D721Med (cell line): ENCODE measurements around the gene BIRC2.

ENCODE experiments used
- DNase-seq: peaks from one replicate; pipeline ENCODE4 v3.0.0; 2011; ENCODE audit warnings: low spot score; ENCODE audit not compliant: insufficient read length
- FAIRE-seq: peaks from 2 replicates; lab custom pipeline; 2011; peaks lifted over from hg19 to GRCh38; lab: Jason Lieb, UNC
- TF ChIP-seq, protein P1 (sequence below): IDR thresholded peaks from 2 replicates; pipeline ENCODE4 v1.5.1; 2012; ENCODE audit warnings: mild to moderate bottlenecking, control low read depth; ENCODE audit not compliant: insufficient read depth; ENCODE audit errors: missing control alignments

Gene BIRC2

DNA sequence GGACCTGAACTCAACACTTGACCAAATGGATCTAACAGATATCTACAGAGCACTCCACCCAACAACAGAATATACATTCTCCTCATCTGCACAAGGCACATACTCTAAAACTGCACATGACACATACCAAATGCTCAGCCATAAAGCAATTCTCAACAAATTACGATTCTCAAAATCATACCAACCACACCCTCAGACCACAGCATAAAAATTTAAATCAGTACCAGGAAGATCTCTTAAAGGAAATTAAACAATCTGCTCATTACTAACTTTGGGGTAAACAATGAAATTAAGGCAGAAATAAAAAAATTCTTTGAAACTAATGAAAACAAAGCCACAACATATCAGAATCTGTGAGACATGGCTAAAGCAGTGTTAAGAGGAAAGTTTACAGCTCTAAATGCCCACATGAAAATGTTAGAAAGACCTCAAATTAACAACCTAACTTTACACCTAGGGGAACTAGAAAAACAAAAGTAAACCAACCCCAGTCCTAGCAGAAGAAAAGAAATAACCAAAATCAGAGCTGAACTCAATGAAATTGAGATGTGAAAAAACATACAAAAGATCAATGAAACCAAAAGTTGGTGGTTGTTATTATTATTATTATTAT is 68.4 kb downstream of the BIRC2 start:
- DNase-seq, result no peak
- FAIRE-seq, result no peak
- TF ChIP-seq, protein P1, sequence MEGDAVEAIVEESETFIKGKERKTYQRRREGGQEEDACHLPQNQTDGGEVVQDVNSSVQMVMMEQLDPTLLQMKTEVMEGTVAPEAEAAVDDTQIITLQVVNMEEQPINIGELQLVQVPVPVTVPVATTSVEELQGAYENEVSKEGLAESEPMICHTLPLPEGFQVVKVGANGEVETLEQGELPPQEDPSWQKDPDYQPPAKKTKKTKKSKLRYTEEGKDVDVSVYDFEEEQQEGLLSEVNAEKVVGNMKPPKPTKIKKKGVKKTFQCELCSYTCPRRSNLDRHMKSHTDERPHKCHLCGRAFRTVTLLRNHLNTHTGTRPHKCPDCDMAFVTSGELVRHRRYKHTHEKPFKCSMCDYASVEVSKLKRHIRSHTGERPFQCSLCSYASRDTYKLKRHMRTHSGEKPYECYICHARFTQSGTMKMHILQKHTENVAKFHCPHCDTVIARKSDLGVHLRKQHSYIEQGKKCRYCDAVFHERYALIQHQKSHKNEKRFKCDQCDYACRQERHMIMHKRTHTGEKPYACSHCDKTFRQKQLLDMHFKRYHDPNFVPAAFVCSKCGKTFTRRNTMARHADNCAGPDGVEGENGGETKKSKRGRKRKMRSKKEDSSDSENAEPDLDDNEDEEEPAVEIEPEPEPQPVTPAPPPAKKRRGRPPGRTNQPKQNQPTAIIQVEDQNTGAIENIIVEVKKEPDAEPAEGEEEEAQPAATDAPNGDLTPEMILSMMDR, result no peak

DNA sequence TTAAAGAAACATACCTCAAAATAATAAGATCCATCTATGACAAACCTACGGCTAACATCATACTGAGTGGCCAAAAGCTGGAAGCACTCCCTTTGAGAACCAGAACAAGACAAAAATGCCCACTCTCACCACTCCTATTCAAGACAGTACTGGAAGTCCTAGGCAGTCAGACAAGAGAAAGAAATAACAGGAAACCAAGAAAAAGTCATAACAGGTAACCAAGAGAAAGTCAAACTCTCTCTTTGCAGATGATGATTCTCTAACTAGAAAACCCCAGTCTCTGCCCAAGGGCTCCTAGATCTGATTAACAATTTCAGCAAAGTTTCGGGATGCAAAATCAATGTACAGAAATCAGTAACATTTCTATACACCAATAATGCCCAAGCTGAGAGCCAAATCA is 70.0 kb downstream of the BIRC2 start:
- FAIRE-seq, result no peak
- no peak for DNase-seq
- TF ChIP-seq, protein P1, result no peak

DNA sequence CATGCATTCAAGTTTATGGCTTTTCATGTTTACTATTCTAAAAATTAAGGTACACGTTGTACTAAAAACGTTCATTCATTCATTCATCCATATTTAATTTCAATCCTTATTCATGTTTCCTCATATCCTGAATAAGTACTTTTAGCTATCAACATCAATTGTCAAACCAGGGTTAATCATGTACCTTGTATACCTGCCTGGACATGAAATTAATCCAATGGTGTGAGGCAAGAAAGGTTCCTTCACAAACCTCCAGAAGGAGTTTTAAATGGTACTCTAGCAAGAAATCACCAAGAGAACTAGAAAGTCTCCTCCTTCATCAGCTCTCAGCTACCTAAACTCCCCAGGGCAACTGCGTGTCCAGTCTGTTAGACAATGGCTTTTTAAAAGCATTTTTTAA is 72.2 kb downstream of the BIRC2 start:
- DNase-seq, result no peak
- FAIRE-seq, result peak; percentile 32
- TF ChIP-seq, protein P1, result no peak

DNA sequence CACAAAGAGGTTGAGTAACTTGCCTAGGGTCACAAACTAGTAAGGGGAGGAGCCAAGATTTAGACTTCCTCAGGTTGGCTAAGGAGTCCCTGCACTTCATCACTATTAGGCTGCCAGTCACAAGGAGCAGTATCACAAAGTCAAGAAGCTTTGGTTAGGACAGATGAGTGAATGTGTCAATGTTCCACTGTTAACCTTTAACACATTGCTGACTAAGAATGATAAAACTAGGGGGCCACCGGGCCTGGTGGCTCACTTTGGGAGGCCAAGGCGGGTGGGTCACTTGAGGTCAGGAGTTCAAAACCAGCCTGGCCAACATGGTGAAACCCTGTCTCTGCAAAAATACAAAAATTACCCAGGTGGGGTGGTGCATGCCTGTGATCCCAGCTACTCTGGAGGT is 73.5 kb downstream of the BIRC2 start:
- no peak for DNase-seq
- TF ChIP-seq, protein P1, result no peak
- FAIRE-seq, result no peak

DNA sequence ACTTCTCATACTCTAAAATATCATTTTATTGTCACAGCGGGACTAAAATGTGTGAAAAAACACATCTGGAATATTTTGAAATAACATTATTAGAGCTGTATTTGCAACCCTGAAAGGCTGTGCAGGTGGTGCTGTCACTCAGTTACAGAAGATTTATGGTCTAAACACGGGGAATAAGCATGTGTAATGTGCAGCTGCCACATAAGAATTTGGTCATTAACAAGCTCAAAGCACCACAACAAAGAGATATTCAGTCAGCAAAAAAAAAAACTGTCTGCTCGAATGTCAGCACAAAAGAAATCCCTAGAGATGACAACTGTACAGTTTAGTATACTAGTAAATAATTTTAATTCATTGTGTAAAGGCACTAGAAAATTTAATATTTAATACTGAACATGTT is 74.2 kb downstream of the BIRC2 start:
- FAIRE-seq (no peak), DNase-seq (no peak)
- TF ChIP-seq, protein P1, result no peak

DNA sequence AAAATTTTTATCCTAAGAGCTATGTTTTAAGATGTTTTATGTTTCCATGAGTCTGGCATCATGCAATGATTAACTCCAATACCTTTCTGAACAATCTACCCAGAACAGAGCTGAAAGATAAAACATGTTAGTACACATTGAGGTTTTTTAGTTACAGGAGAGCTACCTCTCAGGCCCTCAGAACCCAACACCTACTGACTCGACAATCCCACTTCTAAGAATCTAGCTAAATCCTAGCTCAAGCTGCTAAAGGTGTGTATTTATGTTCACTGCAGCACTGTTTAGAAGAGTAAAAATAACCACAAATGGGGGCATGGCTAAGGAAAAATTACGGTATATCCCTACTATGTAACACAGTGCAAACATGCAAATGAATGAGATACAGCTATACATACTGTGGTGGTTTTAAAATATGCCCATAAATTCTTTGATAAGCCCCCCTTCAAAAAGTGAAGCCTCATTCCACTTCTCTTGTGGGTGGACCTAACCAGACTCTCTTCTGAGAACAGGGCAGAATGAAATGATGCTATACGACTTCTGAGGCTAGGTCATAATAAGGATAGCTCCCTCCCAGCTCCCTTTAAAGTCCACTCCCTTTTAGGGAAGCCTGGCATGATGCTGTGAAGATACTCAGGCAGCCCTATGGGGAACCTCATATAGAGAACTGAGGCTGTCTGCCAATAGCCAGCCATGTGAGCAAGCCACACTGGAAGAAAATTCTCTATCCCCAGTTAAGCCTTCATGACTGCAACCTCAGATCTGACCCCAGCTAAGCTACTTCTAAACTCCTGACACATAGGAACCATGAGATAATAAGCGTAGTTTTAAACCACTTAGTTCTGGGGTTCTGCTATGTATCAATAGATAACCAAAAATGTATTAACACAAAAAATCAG is 76.1 kb downstream of the BIRC2 start:
- FAIRE-seq, result peak; percentile 58
- TF ChIP-seq, protein P1, result no peak
- no peak for DNase-seq

DNA sequence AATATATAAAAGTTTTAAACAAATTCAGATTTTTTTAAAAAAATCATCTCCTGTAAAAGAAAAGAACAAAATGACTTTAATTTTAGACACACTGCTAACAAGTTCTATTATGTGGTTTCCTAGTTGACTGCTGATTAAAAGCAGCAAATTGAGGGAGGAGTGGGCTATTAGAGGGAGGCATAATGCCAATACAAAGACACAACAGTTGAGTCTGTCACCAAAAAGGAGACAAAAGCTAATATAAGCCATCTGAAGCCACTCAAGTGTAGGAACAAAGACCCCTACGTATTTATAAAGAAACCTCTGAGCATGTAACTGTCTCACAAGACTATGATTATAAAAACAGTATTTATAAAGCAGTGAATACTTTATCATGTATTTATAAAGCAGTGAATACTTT is 76.9 kb downstream of the BIRC2 start:
- TF ChIP-seq, protein P1, result no peak
- FAIRE-seq (no peak), DNase-seq (no peak)
